Measurements from ENCODE around the gene DNM2.

- TF ChIP-seq CTCF (IDR thresholded peaks at IDR 0.05; ENCODE audit: insufficient read depth, low read depth, low read length) (no peak), EZH2 (IDR thresholded peaks at IDR 0.05; ENCODE audit: insufficient read depth, low read length) (no peak)
These were observed 99.6 kb downstream of the DNM2 start for GRCh38 chr19:10817291-10818038.

All from astrocyte (in vitro differentiated cells and primary cell).